ENCODE measurements around the gene DNAJC5. TPM values are rescaled to one million over a fixed set of nuclear protein-coding genes. Genes with fewer than 3 reads are reported as not detected.
"Not testable (repeated sequence)": the region's sequence is repeated elsewhere in the genome, so short reads cannot be mapped to it uniquely, and the experiment has no call there.

DNAJC5 gene
- total RNA-seq, 4 donors from 2014 or later: 40.6 to 59.7 (median 49.7) TPM

DNA sequence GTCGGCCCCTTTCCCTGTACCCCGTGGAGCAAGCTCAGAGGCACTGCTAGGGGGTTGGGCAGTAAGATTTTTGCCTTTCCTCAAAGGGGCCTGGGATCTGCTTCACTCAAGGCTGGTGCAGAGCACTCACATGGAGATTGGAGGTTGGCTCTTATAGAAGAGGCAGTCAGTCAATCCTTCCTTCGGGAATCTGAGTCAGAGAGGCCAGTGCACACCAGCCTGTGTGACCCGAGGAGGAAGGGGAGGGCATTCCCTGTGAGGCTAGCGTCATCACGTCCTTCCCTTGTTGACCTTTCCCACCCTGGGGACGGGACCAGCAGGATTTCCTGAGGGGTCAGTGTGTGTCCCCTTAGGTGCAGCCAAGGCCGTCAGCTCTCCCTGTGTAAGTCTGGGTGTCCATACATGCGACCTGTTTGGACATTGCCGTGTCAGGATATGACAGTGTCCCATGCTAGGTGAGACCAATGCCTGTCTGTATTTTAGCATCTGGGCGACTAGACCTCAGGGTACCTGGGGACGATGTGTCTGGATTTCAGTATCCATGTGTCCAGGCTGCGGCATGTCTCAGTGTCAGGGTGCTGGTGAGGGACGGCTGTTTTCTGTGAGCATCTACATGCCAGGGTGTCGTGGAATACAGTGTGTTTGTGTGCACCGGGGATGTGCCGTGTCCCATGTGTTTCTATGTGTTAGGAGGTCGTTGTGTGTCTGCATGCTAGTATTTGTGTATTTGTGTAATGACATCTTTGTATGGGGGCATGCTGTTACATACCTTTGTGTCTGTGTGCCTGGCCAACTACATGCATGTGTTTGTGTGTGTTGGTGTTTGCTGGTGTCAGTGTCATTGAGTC is 77.6 kb downstream of the DNAJC5 start:
- 77 to 82% methylated on average over 18 of the region's 18 CpGs for WGBS, 2 donors
- intact Hi-C loops (cut with DNase I; ENCODE audit: low total_unique reads): loop anchor here (5.0 to 10.0 kb wide), 2 partner anchors 188 to 430 kb away; no protein-coding TSS in a partner anchor
- TF ChIP-seq, protein P1, sequence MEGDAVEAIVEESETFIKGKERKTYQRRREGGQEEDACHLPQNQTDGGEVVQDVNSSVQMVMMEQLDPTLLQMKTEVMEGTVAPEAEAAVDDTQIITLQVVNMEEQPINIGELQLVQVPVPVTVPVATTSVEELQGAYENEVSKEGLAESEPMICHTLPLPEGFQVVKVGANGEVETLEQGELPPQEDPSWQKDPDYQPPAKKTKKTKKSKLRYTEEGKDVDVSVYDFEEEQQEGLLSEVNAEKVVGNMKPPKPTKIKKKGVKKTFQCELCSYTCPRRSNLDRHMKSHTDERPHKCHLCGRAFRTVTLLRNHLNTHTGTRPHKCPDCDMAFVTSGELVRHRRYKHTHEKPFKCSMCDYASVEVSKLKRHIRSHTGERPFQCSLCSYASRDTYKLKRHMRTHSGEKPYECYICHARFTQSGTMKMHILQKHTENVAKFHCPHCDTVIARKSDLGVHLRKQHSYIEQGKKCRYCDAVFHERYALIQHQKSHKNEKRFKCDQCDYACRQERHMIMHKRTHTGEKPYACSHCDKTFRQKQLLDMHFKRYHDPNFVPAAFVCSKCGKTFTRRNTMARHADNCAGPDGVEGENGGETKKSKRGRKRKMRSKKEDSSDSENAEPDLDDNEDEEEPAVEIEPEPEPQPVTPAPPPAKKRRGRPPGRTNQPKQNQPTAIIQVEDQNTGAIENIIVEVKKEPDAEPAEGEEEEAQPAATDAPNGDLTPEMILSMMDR (IDR thresholded peaks at IDR 0.05): no peak
- TF ChIP-seq POLR2A (IDR thresholded peaks at IDR 0.05): no peak
- peak in 1 of 2 donors; percentile 89 for DNase-seq (ENCODE audit: low spot score in 2 of 2)
- no peak overlapping the region for H3K4me3 ChIP-seq (ENCODE audit: low read depth, poor library complexity, severe bottlenecking)

DNA sequence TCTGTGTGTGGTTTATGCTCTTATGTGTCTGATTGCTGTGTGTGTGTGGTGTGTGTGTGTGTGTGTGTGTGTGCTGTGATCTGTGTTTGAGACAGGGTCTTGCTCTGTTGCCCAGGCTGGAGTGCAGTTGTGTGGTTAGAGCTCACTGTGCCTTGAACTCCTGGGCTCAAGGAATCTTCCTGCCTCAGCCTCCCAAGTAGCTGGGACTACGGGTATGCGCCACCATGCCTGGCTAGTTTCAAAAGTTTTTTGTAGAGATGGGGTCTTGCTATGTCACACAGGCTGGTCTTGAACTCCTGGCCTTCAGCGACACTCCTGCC is 78.2 kb downstream of the DNAJC5 start:
- WGBS, 2 donors: 86 to 96% methylated on average over 3 of the region's 3 CpGs
- TF ChIP-seq, protein P1 (IDR thresholded peaks at IDR 0.05): no peak
- no peak for TF ChIP-seq POLR2A (IDR thresholded peaks at IDR 0.05)
- no peak for DNase-seq (ENCODE audit: low spot score in 2 of 2)
- intact Hi-C loops (cut with DNase I; ENCODE audit: low total_unique reads): loop anchor here (5.0 to 10.0 kb wide), 2 partner anchors 188 to 431 kb away; no protein-coding TSS in a partner anchor
- no peak overlapping the region for H3K4me3 ChIP-seq (ENCODE audit: low read depth, poor library complexity, severe bottlenecking)

DNA sequence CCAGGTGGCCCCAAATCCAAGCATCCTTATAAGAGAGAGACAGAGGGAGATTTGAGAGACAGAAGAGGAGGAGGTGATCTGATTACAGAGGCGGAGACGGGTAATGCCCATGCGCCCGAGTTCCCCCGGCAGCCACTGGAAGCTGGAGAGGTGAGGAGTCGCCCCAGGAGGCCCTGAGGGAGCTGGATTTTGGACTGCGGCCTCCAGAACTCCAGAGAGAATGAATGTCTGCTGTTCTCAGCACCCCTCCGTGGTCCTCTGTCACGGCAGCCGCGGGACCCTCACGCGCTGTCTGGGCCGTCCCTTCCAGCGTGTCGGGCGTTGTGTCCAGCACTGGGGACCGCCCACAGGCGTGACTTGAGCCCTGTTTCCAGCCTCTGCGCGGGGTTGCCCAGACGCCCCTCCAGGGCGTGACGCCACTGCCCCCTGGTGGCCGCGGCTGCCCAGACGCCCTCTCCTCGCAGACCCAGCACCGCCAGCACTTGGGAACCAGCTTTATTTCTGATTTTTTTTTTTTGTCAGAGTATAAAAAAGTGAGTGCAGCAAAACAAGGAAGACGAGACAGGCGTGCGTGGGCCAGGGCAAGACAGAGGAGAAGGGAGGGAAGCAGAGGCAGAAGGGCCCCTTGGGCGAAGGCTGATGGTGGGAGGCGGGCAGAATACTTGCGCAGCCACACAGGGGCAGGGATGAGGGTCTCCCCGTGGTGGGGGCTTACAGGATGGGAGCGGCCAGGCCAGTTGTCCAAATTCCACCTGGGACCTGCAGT is 78.9 kb downstream of the DNAJC5 start:
- intact Hi-C loops (cut with DNase I; ENCODE audit: low total_unique reads): loop anchor here (5.0 to 10.0 kb wide), 2 partner anchors 189 to 432 kb away; no protein-coding TSS in a partner anchor

DNA sequence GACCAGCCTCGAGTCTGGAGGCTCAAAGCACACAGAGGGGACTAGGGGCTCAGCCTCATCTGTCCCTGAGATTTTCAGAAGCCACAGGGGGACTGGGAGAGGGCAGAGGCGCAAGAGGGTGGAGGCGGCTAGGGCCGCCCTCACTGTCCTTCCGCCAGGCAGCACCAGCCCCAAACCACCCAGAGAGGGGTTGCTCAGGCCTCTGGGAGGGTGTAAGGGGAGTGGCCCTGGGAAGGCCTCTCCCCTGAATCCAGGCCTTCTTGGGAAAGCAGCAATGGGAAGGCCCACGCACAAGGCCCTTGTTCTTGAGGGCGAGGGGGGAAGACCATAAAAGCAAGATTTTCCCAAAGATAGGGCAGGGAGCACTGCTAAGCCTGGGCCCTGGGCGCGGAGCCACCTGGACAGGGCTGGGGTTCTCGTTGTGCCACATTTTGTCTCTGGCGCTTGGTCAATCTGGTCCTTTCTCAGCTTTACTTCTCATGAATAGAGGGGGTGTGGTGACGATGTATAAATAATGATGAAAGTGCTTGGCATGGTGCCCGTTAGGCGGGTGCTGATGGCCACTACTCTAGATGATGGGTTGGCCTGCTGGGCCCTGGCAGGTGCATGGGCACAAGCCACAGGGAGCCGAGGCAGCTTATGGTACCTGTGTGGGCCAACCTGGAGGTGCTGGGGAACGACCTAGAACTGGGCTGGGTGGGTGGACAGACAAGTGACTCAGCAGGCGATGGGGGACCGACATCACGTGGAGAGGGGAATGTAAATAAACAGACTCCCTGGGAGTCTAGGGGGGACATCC is 79.7 kb downstream of the DNAJC5 start:
- DNase-seq (ENCODE audit: low spot score in 2 of 2): peak in 1 of 2 donors; percentile 86
- intact Hi-C loops (cut with DNase I; ENCODE audit: low total_unique reads): loop anchor here (5.0 to 10.0 kb wide), 2 partner anchors 190 to 432 kb away; no protein-coding TSS in a partner anchor
- no peak overlapping the region for H3K4me3 ChIP-seq (ENCODE audit: low read depth, poor library complexity, severe bottlenecking)
- WGBS, 2 donors: 66 to 74% methylated on average over 19 of the region's 19 CpGs
- no peak for TF ChIP-seq POLR2A (IDR thresholded peaks at IDR 0.05)
- TF ChIP-seq, protein P1 (IDR thresholded peaks at IDR 0.05): no peak

More for the DNA sequence above, 78.9 kb downstream of the DNAJC5 start:
- TF ChIP-seq, protein P1 (IDR thresholded peaks at IDR 0.05): peak in 1 of 3 donors; percentile 74
- TF ChIP-seq POLR2A (IDR thresholded peaks at IDR 0.05): no peak
- 9 to 11% methylated on average over 36 to 37 of the region's 37 CpGs for WGBS, 2 donors
- DNase-seq (ENCODE audit: low spot score in 2 of 2): peak; percentile 79 to 97
- no peak overlapping the region for H3K4me3 ChIP-seq (ENCODE audit: low read depth, poor library complexity, severe bottlenecking)

DNA sequence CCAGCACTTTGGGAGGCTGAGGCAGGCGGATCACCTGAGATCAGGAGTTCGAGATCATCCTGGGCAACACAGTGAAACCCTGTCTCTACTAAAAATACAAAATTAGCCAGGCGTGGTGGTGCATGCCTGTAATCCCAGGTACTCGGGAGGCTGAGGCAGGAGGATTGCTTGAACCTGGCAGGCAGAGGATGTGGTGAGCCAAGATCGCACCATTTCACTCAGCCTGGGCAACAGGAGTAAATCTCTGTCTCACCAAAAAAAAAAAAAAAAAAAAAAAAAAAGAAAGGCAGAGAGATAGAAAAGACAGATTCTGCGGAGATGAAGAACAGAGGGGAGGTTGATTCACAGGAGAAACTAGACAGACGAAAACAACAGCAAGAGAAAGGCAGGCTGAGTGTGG is 81.6 kb downstream of the DNAJC5 start:
- 92 to 94% methylated on average over 7 of the region's 7 CpGs for WGBS, 2 donors
- intact Hi-C loops (cut with DNase I; ENCODE audit: low total_unique reads): loop anchor here (10.0 kb wide), 1 partner anchor 192 kb away; no protein-coding TSS in a partner anchor
- not testable (repeated sequence) for DNase-seq (ENCODE audit: low spot score in 2 of 2)

More for the DNA sequence above, 81.6 kb downstream of the DNAJC5 start:
- not testable (repeated sequence) for H3K4me3 ChIP-seq (ENCODE audit: low read depth, poor library complexity, severe bottlenecking)
